NCI-H1048 (cell line): ENCODE measurements around the gene CAMKK1.

Source experiments
- DNase-seq: peaks from one replicate; lab custom pipeline; 2025; lab: John Stamatoyannopoulos, UW

Gene CAMKK1

GRCh38 chr17:3917391-3917931 lies 24.6 kb upstream of the CAMKK1 start:
- DNase-seq, result no peak

- no peak for DNase-seq
These were observed 24.0 kb upstream of the CAMKK1 start for GRCh38 chr17:3916825-3917224.

GRCh38 chr17:3915995-3916696 lies 23.3 kb upstream of the CAMKK1 start, which contains the start of gene P2RX1:
P2RX1 (minus strand) TSS chr17:3916465; CDS start chr17:3916225, 240 bp downstream.
- DNase-seq, result no peak

GRCh38 chr17:3915581-3915994 lies 22.7 kb upstream of the CAMKK1 start:
- no peak for DNase-seq

DNA sequence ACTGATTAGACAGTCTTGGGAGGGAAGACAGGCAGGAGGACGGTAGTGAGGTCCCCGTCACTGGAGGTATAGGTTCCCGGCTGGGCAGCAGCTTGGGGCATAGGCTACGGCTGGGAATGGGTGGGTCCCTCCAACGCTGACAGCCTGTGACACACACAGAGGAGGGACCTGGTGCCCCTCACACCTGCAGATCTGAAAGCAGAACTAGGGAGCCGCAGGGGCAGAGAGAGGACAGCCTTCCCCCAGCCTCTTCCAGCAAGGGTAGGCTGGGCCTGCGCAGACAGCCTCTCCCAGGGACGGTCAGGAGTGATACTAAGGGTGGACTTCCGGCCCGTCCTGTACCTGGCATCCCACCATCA lies 21.4 kb upstream of the CAMKK1 start:
- DNase-seq, result no peak

DNA sequence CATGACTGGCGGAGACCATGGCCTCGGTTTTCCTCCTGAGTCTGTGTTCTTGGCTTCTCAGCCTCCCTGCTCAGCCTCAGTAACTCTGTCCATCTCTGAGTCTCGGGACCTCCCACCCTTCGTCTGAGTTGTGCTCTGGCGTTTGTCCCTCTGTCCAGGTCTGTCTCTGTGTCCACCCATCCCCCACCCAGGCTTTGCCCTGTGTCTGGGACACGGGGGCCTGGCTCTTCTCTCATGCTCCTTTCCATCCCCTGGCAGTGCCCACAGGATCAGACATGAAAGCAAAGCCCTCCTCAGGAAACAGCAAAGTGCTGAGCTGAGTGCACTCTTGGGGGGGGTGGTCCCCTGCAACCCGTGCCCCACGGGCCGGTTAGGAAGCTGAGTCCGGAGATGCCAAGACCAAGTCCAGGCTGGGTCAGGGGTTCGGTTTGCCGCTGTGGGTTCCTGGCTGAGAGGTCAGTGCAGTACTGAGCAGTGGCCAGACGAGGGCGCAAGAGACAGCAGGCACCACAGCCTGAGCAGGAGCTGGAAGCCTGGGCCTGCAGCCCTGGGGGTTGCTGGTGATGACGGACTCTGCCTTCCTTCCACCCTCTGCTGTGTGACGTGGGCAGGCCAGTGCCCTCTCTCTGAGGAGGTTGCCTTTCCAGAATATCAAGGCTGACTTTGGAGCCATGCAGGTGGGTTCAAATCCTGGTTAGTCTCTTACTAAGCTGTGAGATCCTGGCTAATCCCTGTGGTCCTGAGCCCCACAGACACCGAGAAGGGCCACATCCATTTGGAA lies 20.9 kb upstream of the CAMKK1 start:
- DNase-seq, result no peak

GRCh38 chr17:3912827-3913226 lies 20.0 kb upstream of the CAMKK1 start:
- no peak for DNase-seq

- no peak for DNase-seq
These were observed 18.6 kb upstream of the CAMKK1 start for GRCh38 chr17:3911271-3912053.

DNA sequence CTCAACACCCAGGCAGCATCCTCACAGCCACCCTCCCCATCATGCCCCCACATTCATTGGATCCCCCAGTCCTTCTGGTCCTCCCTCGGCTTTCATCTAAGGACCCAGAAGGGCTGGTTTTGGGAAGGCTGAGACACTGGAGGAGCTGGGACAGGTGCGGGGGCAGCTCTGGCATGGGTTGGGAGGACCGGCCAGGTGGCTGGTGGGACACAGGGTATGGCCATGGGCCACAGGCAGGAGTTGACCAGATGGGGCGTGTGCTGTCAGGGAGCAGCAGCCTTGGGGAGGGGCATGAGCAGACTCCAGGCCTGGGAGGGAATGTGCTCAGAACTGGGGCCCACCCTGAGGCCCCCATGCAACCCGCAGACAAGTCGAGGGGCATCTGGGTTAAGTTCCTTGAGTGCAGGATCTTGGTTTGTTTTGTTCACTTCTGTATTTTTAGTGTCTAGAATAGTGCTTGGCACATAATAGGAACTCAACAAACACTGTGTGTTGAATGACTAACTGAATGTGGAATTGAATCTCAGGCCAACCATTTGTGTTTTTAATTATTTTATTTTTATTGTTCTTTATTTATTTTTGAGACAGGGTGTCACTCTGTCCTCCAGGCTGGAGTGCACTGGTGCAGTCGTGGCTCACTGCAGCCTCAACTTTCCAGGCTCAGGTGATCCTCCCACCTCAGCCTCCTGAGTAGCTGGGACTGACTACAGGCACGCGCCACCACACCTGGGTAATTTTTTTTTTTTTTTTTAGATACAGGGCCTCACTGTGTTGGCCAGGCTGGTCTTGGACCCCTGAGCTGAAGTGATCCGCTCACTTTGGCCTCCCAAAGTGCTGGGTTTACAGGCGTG lies 17.8 kb upstream of the CAMKK1 start:
- no peak for DNase-seq

- DNase-seq, result no peak
These were observed 16.4 kb upstream of the CAMKK1 start for GRCh38 chr17:3909257-3909656.

DNA sequence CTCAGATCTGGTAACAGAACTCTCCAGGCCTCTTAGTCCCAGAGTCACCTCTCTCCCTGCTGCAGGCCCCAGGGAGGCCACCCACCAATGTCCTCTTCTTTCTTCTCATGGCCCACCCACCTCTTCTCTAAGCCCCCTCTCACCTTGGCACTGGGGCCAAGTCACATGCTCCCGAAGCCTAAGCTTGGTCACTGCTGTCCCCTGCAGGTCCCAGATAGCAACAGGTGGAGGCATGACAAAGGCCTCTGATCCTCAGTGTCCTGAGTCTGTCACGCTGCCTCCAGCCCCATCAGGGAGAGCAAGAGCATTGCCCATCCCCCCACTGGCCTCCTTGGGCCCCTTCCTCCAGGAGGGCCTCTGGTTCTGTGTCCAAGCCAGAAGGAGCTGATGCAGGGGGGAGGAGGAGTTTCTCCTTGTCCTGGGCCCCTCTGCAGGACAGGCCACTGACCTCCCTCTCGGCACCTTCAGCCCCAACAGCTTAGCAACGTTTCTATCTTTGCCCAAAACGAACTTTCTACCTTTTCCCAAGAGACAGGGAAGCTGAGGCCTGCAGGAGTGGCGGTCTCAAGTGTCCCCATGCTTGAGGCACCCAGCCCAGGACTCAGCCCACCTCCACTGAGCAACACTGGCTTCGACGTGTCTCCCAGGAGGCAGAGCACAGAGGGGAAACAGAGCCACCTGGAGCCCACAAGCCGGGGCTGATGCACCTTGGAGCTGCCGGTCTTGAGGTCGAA lies 14.8 kb upstream of the CAMKK1 start:
- DNase-seq, result no peak

DNA sequence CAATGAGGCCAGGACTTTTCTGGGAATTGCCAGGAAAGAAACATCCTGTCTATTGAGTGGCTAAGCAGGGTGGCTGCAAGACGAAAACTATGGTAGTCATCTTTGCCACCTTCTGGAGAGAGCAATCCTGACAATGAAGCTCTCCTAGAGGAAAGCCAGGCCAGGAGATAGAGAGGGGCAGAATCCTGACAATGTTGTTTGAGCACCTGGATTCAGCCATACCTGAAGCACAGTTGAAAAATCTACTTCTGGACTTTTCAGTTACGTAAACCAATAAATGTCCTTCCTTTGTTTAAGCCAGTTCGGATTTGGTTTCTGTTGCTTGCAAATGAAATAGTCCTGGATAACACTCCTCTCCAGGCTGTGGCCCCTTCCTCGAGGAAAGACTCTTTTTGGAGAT lies 14.0 kb upstream of the CAMKK1 start:
- no peak for DNase-seq

GRCh38 chr17:3905017-3905520 lies 12.2 kb upstream of the CAMKK1 start:
- DNase-seq, result no peak

GRCh38 chr17:3904501-3904900 lies 11.6 kb upstream of the CAMKK1 start:
- DNase-seq, result no peak

GRCh38 chr17:3903881-3904290 lies 11.0 kb upstream of the CAMKK1 start:
- no peak for DNase-seq

- no peak for DNase-seq
These were observed 10.4 kb upstream of the CAMKK1 start for GRCh38 chr17:3903051-3903825.

GRCh38 chr17:3900646-3901045 lies 7.8 kb upstream of the CAMKK1 start:
- no peak for DNase-seq

DNA sequence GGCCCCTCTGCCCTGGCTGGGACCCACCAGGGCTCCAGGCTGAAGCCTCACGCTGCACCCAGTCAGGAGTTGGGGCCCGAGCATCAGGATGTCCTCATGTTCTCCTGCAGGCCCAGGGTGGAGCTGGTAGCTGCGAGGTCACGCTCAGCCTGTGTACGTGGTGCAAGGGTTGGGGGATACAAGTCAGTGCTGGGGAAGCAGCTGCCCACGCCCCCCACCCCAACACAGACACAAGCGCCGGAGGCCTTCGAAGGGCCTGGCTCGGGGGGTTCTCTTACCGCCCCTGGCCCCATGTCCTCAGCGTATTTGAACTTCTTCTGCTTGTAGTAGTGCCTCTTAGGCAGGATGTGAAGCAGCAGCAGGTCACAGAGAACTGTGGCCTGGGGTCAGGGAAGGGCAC lies 4.9 kb upstream of the CAMKK1 start:
- DNase-seq, result no peak

DNA sequence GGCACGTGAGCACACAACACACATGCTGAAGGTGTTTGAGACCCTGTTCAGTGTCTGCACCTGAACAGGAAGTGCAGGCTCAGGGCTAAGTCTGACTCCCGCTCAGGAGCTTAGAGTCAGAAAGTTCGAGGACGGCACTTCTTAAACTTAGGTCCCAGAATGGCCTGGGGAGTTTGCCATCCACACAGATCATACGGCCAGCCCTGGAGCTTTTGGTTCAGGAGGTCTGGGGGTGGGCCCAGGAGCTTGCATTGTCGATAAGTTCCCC lies 4.0 kb upstream of the CAMKK1 start:
- DNase-seq, result no peak
